SJCRH30 (cell line): ENCODE results near the gene GRAP2. TPM values are rescaled to one million over a fixed set of nuclear protein-coding genes. Genes with fewer than 3 reads are reported as not detected.
"Not testable (repeated sequence)": the region's sequence is repeated elsewhere in the genome, so short reads cannot be mapped to it uniquely, and the experiment has no call there.

Source experiments
- DNase-seq, 2 experiments: peaks; one replicate each; pipeline ENCODE4 v3.0.0-alpha.2; 2015 to 2020
- H3K27ac ChIP-seq: fragments of 250-450 bp; sonication (Bioruptor Pico); 2 replicates; pipeline ENCODE4 v1.5.1; 2020; ENCODE audit warnings: mild to moderate bottlenecking, moderate library complexity
- H3K27me3 ChIP-seq: fragments of 250-450 bp; sonication (Bioruptor Pico); 2 replicates; pipeline ENCODE4 v1.5.1; 2020; ENCODE audit warnings: mild to moderate bottlenecking, moderate library complexity
- H3K36me3 ChIP-seq: fragments of 250-450 bp; sonication (Bioruptor Pico); 2 replicates; pipeline ENCODE4 v1.5.1; 2020; ENCODE audit warnings: mild to moderate bottlenecking, moderate library complexity
- H3K4me1 ChIP-seq: fragments of 250-450 bp; sonication (Bioruptor Pico); 2 replicates; pipeline ENCODE4 v1.5.1; 2020; ENCODE audit warnings: mild to moderate bottlenecking, moderate library complexity
- H3K4me3 ChIP-seq: fragments of 250-450 bp; sonication (Bioruptor Pico); 2 replicates; pipeline ENCODE4 v1.5.1; 2020; ENCODE audit warnings: mild to moderate bottlenecking, moderate library complexity
- H3K9me3 ChIP-seq: fragments of 250-450 bp; sonication (Bioruptor Pico); replicated peaks from 2 replicates; pipeline ENCODE4 v1.5.1; 2020; ENCODE audit warnings: mild to moderate bottlenecking, moderate library complexity
- total RNA-seq: library from RNA; depleted of rRNA; stranded (reverse); fragments of >200 nt; shearing (Covaris generic); gene quantifications from 2 replicates; pipeline ENCODE4 v1.2.3, GENCODE V29; 2014

The GRAP2 gene
- total RNA-seq, 1 experiment from 2014 or later: not detected

- Histone ChIP-seq H3K4me3 (no peak overlapping the region), H3K36me3 (no peaks in the 10 kb centered on the region), H3K27ac (no peak overlapping the region), H3K27me3 (no peaks in the 10 kb centered on the region), H3K9me3 (no peaks in the 10 kb centered on the region), H3K4me1 (no peaks in the 10 kb centered on the region)
- no peak for DNase-seq
Measured at GRCh38 chr22:39883057-39883456, 17.8 kb upstream of the GRAP2 start.

DNA sequence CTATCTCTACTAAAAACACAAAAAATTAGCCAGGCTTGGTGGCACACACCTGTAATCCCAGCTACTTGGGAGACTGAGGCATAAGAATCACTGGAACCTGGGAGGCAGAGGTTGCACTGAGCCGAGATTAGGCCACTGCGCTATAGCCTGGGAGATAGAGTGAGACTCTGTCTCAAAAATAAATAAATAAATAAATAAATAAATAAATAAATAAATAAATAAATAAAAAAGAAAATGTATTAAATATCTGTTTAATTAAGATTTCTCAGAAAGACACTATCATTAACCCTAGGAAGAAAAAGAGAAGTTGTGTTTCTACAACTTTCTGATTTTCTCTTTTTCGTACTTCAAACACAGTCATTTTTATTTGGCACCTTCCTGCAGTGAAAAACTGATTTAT lies 11.0 kb upstream of the GRAP2 start:
- H3K27me3 ChIP-seq, H3K36me3 ChIP-seq, H3K9me3 ChIP-seq, DNase-seq, H3K27ac ChIP-seq, H3K4me3 ChIP-seq, H3K4me1 ChIP-seq: not testable (repeated sequence)

GRCh38 chr22:39893526-39893925 lies 7.4 kb upstream of the GRAP2 start, which contains the start of gene ENTHD1:
TSS of gene ENTHD1 (minus strand) at chr22:39893760. CDS start at chr22:39887748, 6,012 bp downstream.
- H3K27me3 ChIP-seq: no peaks in the 10 kb centered on the region
- H3K36me3 ChIP-seq: no peaks in the 10 kb centered on the region

DNA sequence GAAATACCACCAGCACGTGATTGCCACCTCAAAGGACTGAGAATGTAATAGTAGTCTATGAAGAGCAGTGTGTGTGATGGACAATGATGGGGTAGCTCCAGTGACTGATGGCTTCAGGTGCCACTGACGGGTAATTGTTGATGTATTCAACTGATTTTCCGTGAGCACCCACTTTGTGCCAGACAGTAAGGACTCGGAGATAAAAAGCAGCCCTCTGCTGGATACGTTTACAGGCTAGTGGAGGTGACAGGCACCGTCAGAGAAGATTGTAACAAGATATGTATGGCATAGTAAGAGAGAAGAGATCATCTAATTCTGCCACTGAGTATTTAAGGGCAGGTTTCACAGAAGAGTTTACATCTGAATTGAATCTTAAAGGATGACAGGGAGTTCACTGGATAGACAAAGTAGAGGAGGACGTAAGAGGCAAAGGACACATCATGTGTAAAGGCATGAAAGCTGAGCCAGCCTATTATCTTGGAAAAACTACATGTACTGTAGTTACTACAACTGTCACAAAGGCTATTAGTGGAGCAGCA lies 6.3 kb upstream of the GRAP2 start:
- H3K36me3 ChIP-seq: no peaks in the 10 kb centered on the region
- no peak overlapping the region for H3K4me3 ChIP-seq
- no peaks in the 10 kb centered on the region for H3K9me3 ChIP-seq
- no peak for DNase-seq
- H3K4me1 ChIP-seq: no peaks in the 10 kb centered on the region
- no peaks in the 10 kb centered on the region for H3K27me3 ChIP-seq
- no peak overlapping the region for H3K27ac ChIP-seq

More at GRCh38 chr22:39893526-39893925, 7.4 kb upstream of the GRAP2 start, which contains the start of gene ENTHD1:
- Histone ChIP-seq H3K9me3 (no peaks in the 10 kb centered on the region), H3K27ac (no peak within 1 kb of the TSS), H3K4me3 (no peak within 1 kb of the TSS), H3K4me1 (no peaks in the 10 kb centered on the region)
- DNase-seq: no peak

GRCh38 chr22:39895682-39896081 lies 5.2 kb upstream of the GRAP2 start:
- no peak overlapping the region for H3K27ac ChIP-seq

DNA sequence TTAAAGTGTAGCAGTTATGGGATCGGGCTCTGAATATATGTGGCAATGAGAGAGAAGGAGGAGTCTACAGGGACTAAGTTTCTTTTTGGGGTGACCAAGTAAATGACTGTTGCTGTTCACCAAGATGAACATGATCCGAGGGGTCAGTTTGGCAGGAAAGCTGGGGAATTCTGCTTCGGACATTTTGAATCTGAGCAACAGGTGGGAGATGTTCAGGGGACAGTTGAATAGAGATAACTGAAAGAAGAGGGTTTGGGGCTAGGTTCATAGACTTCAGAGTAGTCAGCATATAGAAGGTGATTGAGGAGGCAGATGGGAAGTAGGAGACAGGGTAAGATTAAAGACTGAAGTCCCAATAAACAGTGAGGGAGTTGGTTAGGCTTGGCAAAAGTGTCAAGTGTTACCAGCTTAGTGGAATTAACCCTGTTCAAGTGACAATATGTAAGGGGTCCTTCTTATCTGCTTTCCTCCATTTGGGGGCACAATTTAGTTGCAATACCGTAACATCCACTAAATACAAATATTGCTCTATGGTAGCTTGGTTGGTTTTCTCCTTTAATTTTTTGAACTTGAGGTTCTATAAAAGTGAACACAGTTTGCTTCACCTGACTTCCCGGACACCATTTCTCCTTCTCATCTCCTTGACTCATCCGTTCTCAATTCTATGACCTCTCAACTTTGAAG lies 4.4 kb upstream of the GRAP2 start:
- Histone ChIP-seq H3K27ac (no peak overlapping the region), H3K9me3 (no peaks in the 10 kb centered on the region), H3K27me3 (no peaks in the 10 kb centered on the region), H3K36me3 (no peaks in the 10 kb centered on the region), H3K4me1 (no peaks in the 10 kb centered on the region), H3K4me3 (no peak overlapping the region)
- no peak for DNase-seq

More at GRCh38 chr22:39895682-39896081, 5.2 kb upstream of the GRAP2 start:
- no peaks in the 10 kb centered on the region for H3K36me3 ChIP-seq
- no peaks in the 10 kb centered on the region for H3K4me1 ChIP-seq
- H3K4me3 ChIP-seq: no peak overlapping the region
- no peaks in the 10 kb centered on the region for H3K9me3 ChIP-seq
- H3K27me3 ChIP-seq: no peaks in the 10 kb centered on the region
- no peak for DNase-seq

- Histone ChIP-seq H3K9me3 (no peaks in the 10 kb centered on the region), H3K27ac (no peak overlapping the region), H3K27me3 (no peaks in the 10 kb centered on the region), H3K4me1 (no peaks in the 10 kb centered on the region), H3K36me3 (no peaks in the 10 kb centered on the region), H3K4me3 (no peak overlapping the region)
- no peak for DNase-seq
Measured at GRCh38 chr22:39897841-39898240, 3.0 kb upstream of the GRAP2 start.

DNA sequence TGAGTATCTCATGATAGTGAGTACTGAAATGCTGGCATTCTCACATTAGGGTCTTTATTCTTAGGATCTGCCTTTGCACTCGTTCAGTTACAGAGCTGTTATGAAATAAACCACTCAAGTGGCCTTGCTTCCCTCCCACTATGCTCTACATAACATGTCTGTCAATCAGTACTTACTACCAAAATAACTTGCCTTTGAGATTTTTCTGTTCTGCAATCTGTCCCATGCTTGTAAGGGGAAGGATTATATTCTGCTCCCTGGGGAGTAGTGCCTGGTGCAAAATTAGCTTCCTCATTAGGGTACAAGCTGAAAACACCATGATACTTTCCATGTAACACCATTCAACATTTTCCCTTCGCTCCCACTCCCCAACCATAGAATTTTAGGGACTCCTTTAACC lies 1.9 kb upstream of the GRAP2 start:
- Histone ChIP-seq H3K4me1 (no peaks in the 10 kb centered on the region), H3K9me3 (no peaks in the 10 kb centered on the region), H3K27ac (no peak overlapping the region), H3K4me3 (no peak overlapping the region), H3K27me3 (no peaks in the 10 kb centered on the region), H3K36me3 (no peaks in the 10 kb centered on the region)
- DNase-seq: no peak

- no peak for DNase-seq
- Histone ChIP-seq H3K4me3 (no peak overlapping the region), H3K27me3 (no peaks in the 10 kb centered on the region; the same call in 1 of the 2 replicates), H3K9me3 (no peaks in the 10 kb centered on the region), H3K4me1 (no peaks in the 10 kb centered on the region), H3K36me3 (no peaks in the 10 kb centered on the region), H3K27ac (no peak overlapping the region)
Measured at GRCh38 chr22:39901565-39902146, 772 bp downstream of the GRAP2 start.

GRCh38 chr22:39904024-39904423 lies 3.1 kb downstream of the GRAP2 start:
- not testable (repeated sequence) for H3K36me3 ChIP-seq, H3K4me3 ChIP-seq, H3K9me3 ChIP-seq, DNase-seq, H3K4me1 ChIP-seq, H3K27me3 ChIP-seq, H3K27ac ChIP-seq

DNA sequence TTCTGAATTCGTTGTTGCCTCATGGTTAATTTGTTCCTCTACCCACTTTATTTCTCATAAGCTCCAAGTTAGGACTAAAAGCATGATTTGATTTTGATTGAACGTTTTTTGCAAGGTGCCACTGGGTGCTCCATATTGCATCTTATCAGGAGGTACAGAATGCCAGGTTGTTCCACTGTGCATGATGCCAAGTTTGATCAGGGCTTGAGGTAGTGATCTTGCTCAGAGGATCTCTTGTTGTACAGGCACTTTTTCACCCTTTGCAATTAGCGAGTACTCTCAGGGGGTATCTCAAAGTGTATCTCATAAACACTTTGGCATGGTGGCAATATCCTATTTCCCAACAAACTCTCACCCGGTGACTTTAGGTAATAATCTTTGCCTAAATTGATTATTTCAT lies 4.0 kb downstream of the GRAP2 start:
- no peak overlapping the region for H3K4me3 ChIP-seq
- DNase-seq: no peak
- H3K9me3 ChIP-seq: no peaks in the 10 kb centered on the region
- H3K36me3 ChIP-seq: no peaks in the 10 kb centered on the region
- no peaks in the 10 kb centered on the region for H3K4me1 ChIP-seq
- H3K27ac ChIP-seq: no peak overlapping the region
- H3K27me3 ChIP-seq: peaks cover 5% of the 10 kb centered on the region

DNA sequence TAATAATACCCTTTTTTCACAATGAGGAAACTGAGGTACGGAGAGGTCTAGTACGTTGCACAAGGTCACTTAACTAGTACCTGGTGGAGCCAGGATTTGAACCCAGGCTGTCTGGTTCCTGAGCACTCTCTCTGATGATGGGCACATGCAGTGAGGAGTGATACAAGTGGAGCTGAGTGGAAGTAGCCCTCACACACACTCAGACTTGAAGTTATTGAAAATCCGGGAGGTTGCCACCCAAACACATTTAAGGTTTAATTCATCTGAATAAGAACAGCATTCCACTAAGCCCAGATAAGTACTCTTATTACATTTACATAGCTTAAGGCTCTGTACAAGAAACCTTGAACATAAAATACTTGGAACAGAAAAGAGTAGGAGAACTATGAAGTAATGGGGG lies 4.8 kb downstream of the GRAP2 start:
- peaks cover 5% of the 10 kb centered on the region for H3K27me3 ChIP-seq
- no peak for DNase-seq
- no peak overlapping the region for H3K4me3 ChIP-seq
- no peaks in the 10 kb centered on the region for H3K36me3 ChIP-seq
- H3K27ac ChIP-seq: no peak overlapping the region
- no peaks in the 10 kb centered on the region for H3K4me1 ChIP-seq
- no peaks in the 10 kb centered on the region for H3K9me3 ChIP-seq

- Histone ChIP-seq H3K9me3 (no peaks in the 10 kb centered on the region), H3K36me3 (no peaks in the 10 kb centered on the region), H3K27ac (no peak overlapping the region), H3K4me3 (no peak overlapping the region), H3K27me3 (peaks cover 5% of the 10 kb centered on the region), H3K4me1 (no peaks in the 10 kb centered on the region)
- DNase-seq: no peak
Measured at GRCh38 chr22:39906207-39906606, 5.3 kb downstream of the GRAP2 start.

DNA sequence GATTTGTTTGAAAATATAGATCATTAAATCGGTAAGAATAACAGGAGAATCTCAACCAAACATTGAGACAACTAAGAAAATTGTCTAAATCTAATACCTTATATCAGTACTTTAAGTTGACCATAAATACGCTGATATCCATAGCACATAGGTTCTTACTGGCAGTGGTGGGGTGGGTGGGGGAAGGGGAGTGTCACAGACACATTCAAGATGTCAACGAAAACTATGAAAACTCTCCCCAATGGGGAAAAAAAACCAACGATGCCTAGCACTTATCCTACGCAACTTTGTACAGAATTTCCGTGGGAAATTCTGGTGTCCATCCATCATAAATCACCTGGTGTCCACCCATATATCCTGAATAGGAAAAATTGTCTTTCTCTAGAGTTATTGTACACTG lies 6.2 kb downstream of the GRAP2 start:
- Histone ChIP-seq H3K27me3 (peaks cover 5% of the 10 kb centered on the region), H3K4me1 (no peaks in the 10 kb centered on the region), H3K4me3 (no peak overlapping the region), H3K36me3 (no peaks in the 10 kb centered on the region), H3K27ac (no peak overlapping the region), H3K9me3 (no peaks in the 10 kb centered on the region)
- no peak for DNase-seq

GRCh38 chr22:39907605-39908097 lies 6.8 kb downstream of the GRAP2 start:
- DNase-seq: no peak
- Histone ChIP-seq H3K4me3 (no peak overlapping the region), H3K4me1 (no peaks in the 10 kb centered on the region), H3K27ac (no peak overlapping the region), H3K36me3 (no peaks in the 10 kb centered on the region), H3K9me3 (no peaks in the 10 kb centered on the region), H3K27me3 (peaks cover 5% of the 10 kb centered on the region)
